HCT116 (cell line): ENCODE results near the gene EP300. TPM values are rescaled to one million over a fixed set of nuclear protein-coding genes. Genes with fewer than 3 reads are reported as not detected.

ENCODE experiments used
- ATAC-seq: fragments of 200-7000 bp; cut with Tn5 transposase; 2 replicates; pipeline ENCODE4 v1.9.1; 2020; ENCODE audit warnings: mild to moderate bottlenecking, moderate library complexity
- BruUV-seq: library from RNA; stranded (reverse); fragments of 400-500 nt; replicated peaks from 2 replicates; lab custom pipeline; 2021; lab: Mats Ljungman, UMichigan
- CTCF ChIA-PET: fragments of 300-600 bp; sonication (Branson Sonifier 250); formaldehyde crosslinking; loops from one replicate; lab custom pipeline; 2021; ENCODE audit warnings: antibody characterized with exemption; lab: Charles Lee
- POLR2A ChIA-PET: fragments of 300-600, 350-600 bp; sonication (Branson Sonifier 250); formaldehyde crosslinking; loops from one replicate; lab custom pipeline; 2021; ENCODE audit warnings: antibody characterized with exemption; lab: Charles Lee
- RAD21 ChIA-PET, 2 experiments: fragments of 300-600 bp; sonication (Branson Sonifier 250); formaldehyde crosslinking; loops; one replicate each; lab custom pipeline; 2023; ENCODE audit warnings: low total read pairs in 2 of 2; ENCODE audit not compliant: uncharacterized antibody in 2 of 2, unreplicated experiment in 2 of 2, low non-redundant PET in 1 of 2; lab: Charles Lee
- DNase-seq: peaks from one replicate; pipeline ENCODE4 v3.0.0-alpha.2; 2010; ENCODE audit warnings: low read depth, low spot score
- H2AFZ ChIP-seq: fragments of 200-600 bp; shearing (Covaris generic), sonication (generic); 2 replicates; pipeline ENCODE4 v1.6.1; 2017; ENCODE audit warnings: low read depth, mixed run types, mixed read lengths, antibody characterized with exemption, low read length; ENCODE audit not compliant: poor library complexity, severe bottlenecking
- H3K27ac ChIP-seq: 2 replicates; pipeline ENCODE4 v1.5.1; 2012; ENCODE audit warnings: low read depth, low read length
- H3K27me3 ChIP-seq: fragments of 200-600 bp; sonication (generic); 2 replicates; pipeline ENCODE4 v1.6.1; 2016; ENCODE audit warnings: mixed run types, low read length, mixed read lengths; ENCODE audit not compliant: insufficient read depth
- H3K36me3 ChIP-seq, 2 experiments: fragments of 200-500 bp in 1 of 2; fragments of 200-600 bp in 1 of 2; sonication (Bioruptor generic) in 1 of 2; sonication (generic) in 1 of 2; 2 replicates each; pipeline versions ENCODE4 v1.5.1 to v1.6.1; 2014 to 2016; ENCODE audit warnings: low read length in 2 of 2, inconsistent platforms in 1 of 2, mixed read lengths in 1 of 2, mixed run types in 1 of 2; ENCODE audit not compliant: insufficient read depth in 2 of 2, control insufficient read depth in 1 of 2
- H3K4me1 ChIP-seq, 2 experiments: fragments of 200-600 bp in 1 of 2; sonication (generic) in 1 of 2; 2 replicates each; pipeline versions ENCODE4 v1.5.1 to v1.6.1; 2012 to 2017; ENCODE audit warnings: low read length in 2 of 2, inconsistent platforms in 1 of 2, mild to moderate bottlenecking in 1 of 2, mixed read lengths in 1 of 2, mixed run types in 1 of 2, moderate library complexity in 1 of 2; ENCODE audit not compliant: insufficient read depth in 2 of 2, control insufficient read depth in 1 of 2
- H3K4me2 ChIP-seq: fragments of 200-600 bp; sonication (generic); 2 replicates; pipeline ENCODE4 v1.6.1; 2017; ENCODE audit warnings: mixed run types, low read length, mixed read lengths
- H3K4me3 ChIP-seq, 2 experiments: fragments of 200-600 bp in 1 of 2; sonication (generic) in 1 of 2; replicated peaks in 1 of 2; 2 replicates each; pipeline ENCODE4 v1.5.1; 2011 to 2016; ENCODE audit warnings: low read length in 2 of 2, control low read depth in 1 of 2, low read depth in 1 of 2, mild to moderate bottlenecking in 1 of 2, mixed read lengths in 1 of 2, mixed run types in 1 of 2
- H3K79me2 ChIP-seq: fragments of 200-600 bp; sonication (generic); 2 replicates; pipeline ENCODE4 v1.6.1; 2017; ENCODE audit warnings: mild to moderate bottlenecking, mixed run types, low read length, moderate library complexity, mixed read lengths; ENCODE audit not compliant: insufficient read depth
- H3K9ac ChIP-seq: fragments of 200-600 bp; sonication (generic); 2 replicates; pipeline ENCODE4 v1.6.1; 2016; ENCODE audit warnings: low read length, mixed read lengths
- H3K9me2 ChIP-seq: fragments of 200-600 bp; sonication (generic), shearing (Covaris generic); 2 replicates; pipeline ENCODE4 v1.6.1; 2017; ENCODE audit warnings: mixed run types, mild to moderate bottlenecking, moderate library complexity; ENCODE audit not compliant: insufficient read depth
- H3K9me3 ChIP-seq, 2 experiments: fragments of 200-500 bp in 1 of 2; fragments of 200-600 bp in 1 of 2; sonication (Bioruptor generic) in 1 of 2; sonication (generic) in 1 of 2; 2 replicates each; pipeline ENCODE4 v1.6.1; 2014 to 2017; ENCODE audit warnings: low read length in 2 of 2, mixed read lengths in 2 of 2, inconsistent platforms in 1 of 2, low read depth in 1 of 2, mild to moderate bottlenecking in 1 of 2, mixed run types in 1 of 2, moderate library complexity in 1 of 2; ENCODE audit not compliant: control insufficient read depth in 1 of 2, insufficient read depth in 1 of 2
- H4K20me1 ChIP-seq: fragments of 200-600 bp; sonication (generic), shearing (Covaris generic); 2 replicates; pipeline ENCODE4 v1.6.1; 2017; ENCODE audit warnings: mixed run types, mild to moderate bottlenecking, moderate library complexity; ENCODE audit not compliant: insufficient read depth
- CEBPB ChIP-seq: IDR thresholded peaks from 2 replicates; pipeline ENCODE4 v1.6.1; 2012; ENCODE audit warnings: low read depth
- EGR1 ChIP-seq: IDR thresholded peaks from 2 replicates; pipeline ENCODE4 v1.6.1; 2012; ENCODE audit warnings: low read depth
- ELF1 ChIP-seq: IDR thresholded peaks from 2 replicates; pipeline ENCODE4 v1.6.1; 2012; ENCODE audit warnings: low read depth, borderline replicate concordance
- EZH2phosphoT487 ChIP-seq: fragments of 200-600 bp; IDR thresholded peaks from 2 replicates; pipeline ENCODE4 v1.6.1; 2018; ENCODE audit warnings: antibody characterized with exemption, borderline replicate concordance
- FOSL1 ChIP-seq: IDR thresholded peaks from 2 replicates; pipeline ENCODE4 v1.6.1; 2012; ENCODE audit warnings: low read depth
- JUND ChIP-seq: IDR thresholded peaks from 2 replicates; pipeline ENCODE4 v1.6.1; 2012
- POLR2A ChIP-seq: IDR thresholded peaks from 2 replicates; pipeline ENCODE4 v1.7.0; 2011; ENCODE audit warnings: borderline replicate concordance; ENCODE audit not compliant: insufficient read depth, insufficient read length; ENCODE audit errors: extremely low read depth
- REST ChIP-seq: IDR thresholded peaks from 2 replicates; pipeline ENCODE4 v1.6.1; 2012; ENCODE audit warnings: low read depth
- SIN3A ChIP-seq: IDR thresholded peaks from 2 replicates; pipeline ENCODE4 v1.6.1; 2012; ENCODE audit warnings: low read depth
- SP1 ChIP-seq: IDR thresholded peaks from 2 replicates; pipeline ENCODE4 v1.6.1; 2012; ENCODE audit warnings: low read depth
- SRF ChIP-seq: IDR thresholded peaks from 2 replicates; pipeline ENCODE4 v1.6.1; 2012; ENCODE audit warnings: low read depth
- TCF7L2 ChIP-seq: IDR thresholded peaks from 2 replicates; pipeline ENCODE4 v1.7.0; 2011; ENCODE audit warnings: borderline replicate concordance, inconsistent platforms; ENCODE audit not compliant: insufficient read depth, insufficient read length; ENCODE audit errors: extremely low read depth
- YY1 ChIP-seq: IDR thresholded peaks from 2 replicates; pipeline ENCODE4 v1.6.1; 2011; ENCODE audit warnings: low read length, low read depth, moderate library complexity, mild to moderate bottlenecking; ENCODE audit not compliant: insufficient replicate concordance; ENCODE audit errors: extremely low read depth
- ZBTB33 ChIP-seq: IDR thresholded peaks from 2 replicates; pipeline ENCODE4 v1.6.1; 2011; ENCODE audit warnings: mild to moderate bottlenecking, low read length, moderate library complexity; ENCODE audit not compliant: insufficient replicate concordance; ENCODE audit errors: extremely low read depth
- ZFX ChIP-seq: fragments of 450-650 bp; IDR thresholded peaks from 2 replicates; pipeline ENCODE4 v1.6.1; 2017
- ZNF274 ChIP-seq: fragments of 200-500 bp; sonication (Bioruptor generic); IDR thresholded peaks from 2 replicates; pipeline ENCODE4 v1.6.1; 2014; ENCODE audit warnings: mild to moderate bottlenecking, low read depth, low read length, inconsistent platforms
- intact Hi-C: fragments of 100-400 bp; cut with micrococcal nuclease; formaldehyde crosslinking; loops from 2 replicates; pipeline ENCODE4 v1.10.0; 2022
- total RNA-seq: library from RNA; stranded (reverse); gene quantifications from one replicate; pipeline ENCODE4 v1.2.1, GENCODE V29; 2021; ENCODE audit not compliant: unreplicated experiment
- TF ChIP-seq, protein P1 (sequence below), 3 experiments: fragments of 200-600 bp in 1 of 3; sonication (generic) in 1 of 3; IDR thresholded peaks in 2 of 3; conservative IDR thresholded peaks in 1 of 3; 2 replicates each; pipeline ENCODE4 v1.5.1; 2012 to 2017; ENCODE audit warnings: low read depth in 2 of 3, low read length in 2 of 3, antibody characterized with exemption in 1 of 3, borderline replicate concordance in 1 of 3, control low read depth in 1 of 3, mild to moderate bottlenecking in 1 of 3, mixed read lengths in 1 of 3, mixed run types in 1 of 3, moderate library complexity in 1 of 3; ENCODE audit not compliant: insufficient read depth in 1 of 3
- TF ChIP-seq, protein P2 (sequence below): IDR thresholded peaks from 2 replicates; pipeline ENCODE4 v1.6.1; 2012

The EP300 gene
- total RNA-seq, 1 experiment from 2014 or later = 38.8 TPM

- intact Hi-C loops = no loop called here
- no peak for DNase-seq
- H3K27me3 ChIP-seq = no peaks in the 10 kb centered on the region
- no peak overlapping the region for H3K27ac ChIP-seq
- H3K9me2 ChIP-seq = no peaks in the 10 kb centered on the region
- TF ChIP-seq ELF1 = no peak
- TF ChIP-seq ZFX = no peak
- no peak for TF ChIP-seq REST
- TF ChIP-seq EZH2phosphoT487 = no peak
- TF ChIP-seq POLR2A = no peak
- TF ChIP-seq, protein P1, sequence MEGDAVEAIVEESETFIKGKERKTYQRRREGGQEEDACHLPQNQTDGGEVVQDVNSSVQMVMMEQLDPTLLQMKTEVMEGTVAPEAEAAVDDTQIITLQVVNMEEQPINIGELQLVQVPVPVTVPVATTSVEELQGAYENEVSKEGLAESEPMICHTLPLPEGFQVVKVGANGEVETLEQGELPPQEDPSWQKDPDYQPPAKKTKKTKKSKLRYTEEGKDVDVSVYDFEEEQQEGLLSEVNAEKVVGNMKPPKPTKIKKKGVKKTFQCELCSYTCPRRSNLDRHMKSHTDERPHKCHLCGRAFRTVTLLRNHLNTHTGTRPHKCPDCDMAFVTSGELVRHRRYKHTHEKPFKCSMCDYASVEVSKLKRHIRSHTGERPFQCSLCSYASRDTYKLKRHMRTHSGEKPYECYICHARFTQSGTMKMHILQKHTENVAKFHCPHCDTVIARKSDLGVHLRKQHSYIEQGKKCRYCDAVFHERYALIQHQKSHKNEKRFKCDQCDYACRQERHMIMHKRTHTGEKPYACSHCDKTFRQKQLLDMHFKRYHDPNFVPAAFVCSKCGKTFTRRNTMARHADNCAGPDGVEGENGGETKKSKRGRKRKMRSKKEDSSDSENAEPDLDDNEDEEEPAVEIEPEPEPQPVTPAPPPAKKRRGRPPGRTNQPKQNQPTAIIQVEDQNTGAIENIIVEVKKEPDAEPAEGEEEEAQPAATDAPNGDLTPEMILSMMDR (IDR thresholded peaks at IDR 0.05 in 2 of 3, conservative IDR thresholded peaks at IDR 0.05 in 1 of 3; ENCODE audit: borderline replicate concordance in 1 of 3, insufficient read depth in 1 of 3, low read depth in 2 of 3, low read length in 2 of 3) = no peak
- TF ChIP-seq SRF = no peak
- TF ChIP-seq SIN3A = no peak
- TF ChIP-seq ZNF274 = no peak
- TF ChIP-seq, protein P2, sequence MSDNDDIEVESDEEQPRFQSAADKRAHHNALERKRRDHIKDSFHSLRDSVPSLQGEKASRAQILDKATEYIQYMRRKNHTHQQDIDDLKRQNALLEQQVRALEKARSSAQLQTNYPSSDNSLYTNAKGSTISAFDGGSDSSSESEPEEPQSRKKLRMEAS = no peak
- TF ChIP-seq SP1 = no peak
- TF ChIP-seq YY1 = no peak
- TF ChIP-seq FOSL1 = no peak
- no peak for TF ChIP-seq CEBPB
- no peak for TF ChIP-seq ZBTB33
- no peak for TF ChIP-seq EGR1
- no peak for TF ChIP-seq TCF7L2
- no peak for TF ChIP-seq JUND
- CTCF ChIA-PET = no interaction called here
- no peak overlapping the region for H3K4me3 ChIP-seq
- no TSS peak for BruUV-seq
- no peaks in the 10 kb centered on the region; the same call in 1 of the 2 replicates for H3K79me2 ChIP-seq
- RAD21 ChIA-PET = no interaction called here
- no peak for ATAC-seq
- H3K36me3 ChIP-seq = peaks cover 21 to 25% of the 10 kb centered on the region in 2 experiments; a peak in 3 of 4 replicates
- no peaks in the 10 kb centered on the region for H3K9me3 ChIP-seq
- no peak overlapping the region for H3K4me2 ChIP-seq
- H4K20me1 ChIP-seq = no peaks in the 10 kb centered on the region; the same call in 1 of the 2 replicates
- H3K9ac ChIP-seq = no peak overlapping the region
- peaks cover 0 to 12% of the 10 kb centered on the region in 2 experiments; a peak in 1 of 4 replicates for H3K4me1 ChIP-seq
- POLR2A ChIA-PET = no interaction called here
- no peak overlapping the region for H2AFZ ChIP-seq
These were observed 88.5 kb downstream of the EP300 start for GRCh38 chr22:41180926-41181325.
